ENCODE results near the gene SMARCA2.

SMARCA2 gene

DNA sequence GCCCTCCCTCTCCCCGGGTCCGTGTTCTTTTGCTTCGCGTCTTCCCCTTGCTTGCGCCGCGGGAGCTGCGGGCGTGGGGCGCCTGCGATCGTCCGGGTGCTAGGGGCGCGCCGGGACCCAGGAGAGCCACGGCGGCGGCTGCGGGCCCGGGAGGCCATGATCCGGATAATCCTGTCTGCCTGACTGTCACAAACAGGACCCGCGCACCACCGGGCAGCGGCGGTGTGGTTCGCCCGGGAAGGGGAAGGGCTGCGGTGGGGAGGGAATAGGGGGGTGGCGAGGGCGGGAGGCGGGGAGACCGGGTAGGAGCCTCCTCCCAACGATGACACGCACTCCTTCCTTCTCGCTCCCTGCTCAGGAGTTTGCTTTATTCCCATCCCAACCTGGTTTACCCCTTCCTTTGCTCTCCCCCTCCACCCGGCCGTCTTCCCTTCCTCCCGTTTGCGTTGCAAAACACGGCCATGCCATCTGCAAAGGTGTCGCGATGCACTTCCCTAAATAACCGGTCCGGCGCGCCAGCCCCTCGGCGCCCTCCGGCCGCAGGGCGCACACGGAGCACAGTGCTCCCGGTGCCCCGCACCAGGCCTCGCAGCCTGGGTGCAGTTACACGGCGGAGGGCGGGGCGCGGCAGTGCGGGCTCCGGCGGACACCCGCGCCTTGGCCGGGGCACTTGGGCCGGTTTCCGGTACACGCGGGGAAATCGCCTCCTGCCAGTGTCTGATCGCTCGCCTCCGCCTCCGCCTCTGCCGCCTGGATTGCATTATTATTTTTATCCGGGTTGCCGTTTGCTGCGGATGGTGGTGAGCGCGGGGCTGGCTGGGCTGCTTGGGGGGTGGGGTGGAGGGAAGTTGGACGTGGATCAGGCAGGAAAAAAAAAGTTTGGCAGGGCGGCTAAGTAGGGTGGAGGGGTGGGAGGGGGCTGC lies 1.5 kb downstream of the SMARCA2 start:
- DNase-seq: peak; percentile 78

- DNase-seq: peak; percentile 79
Observed at GRCh38 chr9:2017331-2018161, 2.4 kb downstream of the SMARCA2 start.

GRCh38 chr9:2018162-2018643 lies 3.1 kb downstream of the SMARCA2 start:
- DNase-seq: no peak

- DNase-seq: no peak
Observed at GRCh38 chr9:2018764-2019558, 3.8 kb downstream of the SMARCA2 start.

DNA sequence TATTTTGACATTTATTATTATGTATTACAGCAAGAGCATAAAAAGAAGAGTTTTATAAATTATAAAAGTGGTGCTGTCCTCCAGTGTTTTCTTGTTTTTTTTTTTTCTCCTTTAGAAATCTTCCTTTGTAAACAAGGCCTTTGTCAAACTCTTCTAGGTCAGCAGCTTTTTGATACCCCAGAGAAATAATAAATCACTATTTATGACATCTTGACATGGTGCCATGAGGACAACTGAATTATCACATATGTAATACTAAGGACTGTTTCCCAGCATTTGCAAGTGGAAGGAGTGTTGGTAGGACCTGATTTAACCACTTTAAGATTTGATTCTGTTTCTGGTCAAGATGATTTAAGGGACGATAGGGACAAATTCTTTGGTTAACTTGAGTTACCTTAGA lies 4.6 kb downstream of the SMARCA2 start:
- no peak for DNase-seq

DNA sequence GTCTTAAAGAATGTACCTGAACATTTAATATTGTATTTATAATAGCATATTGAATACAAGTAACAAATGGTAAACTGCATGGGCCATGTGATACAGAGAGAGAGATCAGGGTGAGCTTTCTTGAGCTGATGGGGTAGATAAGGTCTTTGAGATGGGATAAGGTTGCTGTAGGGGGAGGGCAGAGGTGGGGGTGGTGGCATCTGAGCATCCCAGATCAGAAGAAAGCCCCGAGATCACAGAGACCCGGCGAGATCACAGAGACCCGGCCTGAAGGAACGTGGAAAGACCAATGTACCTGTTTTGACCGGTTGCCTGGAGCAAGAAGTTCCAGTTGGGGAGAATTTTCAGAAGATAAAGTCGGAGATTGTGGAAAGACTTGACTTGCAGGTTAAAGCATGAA lies 6.6 kb downstream of the SMARCA2 start:
- DNase-seq: no peak

GRCh38 chr9:2022560-2022959 lies 7.4 kb downstream of the SMARCA2 start:
- DNase-seq: no peak

GRCh38 chr9:2023042-2023441 lies 7.9 kb downstream of the SMARCA2 start:
- DNase-seq: no peak

GRCh38 chr9:2023532-2023931 lies 8.4 kb downstream of the SMARCA2 start:
- DNase-seq: no peak

DNA sequence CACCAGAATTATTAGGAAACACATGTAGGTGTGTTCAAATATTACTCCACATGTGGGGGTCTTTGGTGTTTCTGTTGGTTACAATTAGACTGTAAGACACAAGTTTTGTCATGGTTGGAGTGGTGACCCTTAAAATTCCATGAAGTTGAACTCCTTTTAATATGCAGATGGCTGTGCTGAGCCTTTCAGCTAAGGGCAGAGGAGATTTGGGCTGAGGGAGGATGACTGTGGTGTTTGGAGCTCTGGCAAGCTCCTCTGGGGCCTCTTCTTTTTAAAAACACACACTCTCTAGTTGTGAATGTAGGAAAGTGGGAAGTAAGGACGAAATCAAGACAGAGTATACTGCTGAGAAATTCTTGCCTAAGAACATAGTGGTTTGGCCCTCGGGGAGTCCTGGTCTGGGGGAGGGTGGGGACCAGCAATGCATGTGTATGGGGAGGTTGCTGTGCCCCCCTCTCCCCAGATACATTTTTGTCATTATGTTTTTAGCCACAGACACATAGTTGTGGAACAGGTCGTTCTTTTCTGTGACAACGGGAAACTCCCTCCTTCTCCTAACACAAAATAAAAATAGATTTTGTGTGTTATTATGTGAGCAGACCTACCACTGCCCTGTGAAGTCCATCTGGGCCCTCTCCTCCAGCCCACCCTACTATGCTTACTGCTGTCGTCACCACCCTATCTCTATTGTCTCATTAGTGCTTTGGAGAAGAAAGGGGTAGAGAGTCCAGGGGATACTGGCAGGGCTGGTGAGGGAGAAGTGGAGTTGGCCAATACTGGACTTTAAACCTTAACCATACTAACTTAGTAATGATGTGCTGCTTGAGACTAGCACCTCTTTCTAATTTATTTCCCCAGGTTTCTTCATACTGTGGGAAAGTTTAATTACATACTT lies 10.0 kb downstream of the SMARCA2 start:
- no peak for DNase-seq

DNA sequence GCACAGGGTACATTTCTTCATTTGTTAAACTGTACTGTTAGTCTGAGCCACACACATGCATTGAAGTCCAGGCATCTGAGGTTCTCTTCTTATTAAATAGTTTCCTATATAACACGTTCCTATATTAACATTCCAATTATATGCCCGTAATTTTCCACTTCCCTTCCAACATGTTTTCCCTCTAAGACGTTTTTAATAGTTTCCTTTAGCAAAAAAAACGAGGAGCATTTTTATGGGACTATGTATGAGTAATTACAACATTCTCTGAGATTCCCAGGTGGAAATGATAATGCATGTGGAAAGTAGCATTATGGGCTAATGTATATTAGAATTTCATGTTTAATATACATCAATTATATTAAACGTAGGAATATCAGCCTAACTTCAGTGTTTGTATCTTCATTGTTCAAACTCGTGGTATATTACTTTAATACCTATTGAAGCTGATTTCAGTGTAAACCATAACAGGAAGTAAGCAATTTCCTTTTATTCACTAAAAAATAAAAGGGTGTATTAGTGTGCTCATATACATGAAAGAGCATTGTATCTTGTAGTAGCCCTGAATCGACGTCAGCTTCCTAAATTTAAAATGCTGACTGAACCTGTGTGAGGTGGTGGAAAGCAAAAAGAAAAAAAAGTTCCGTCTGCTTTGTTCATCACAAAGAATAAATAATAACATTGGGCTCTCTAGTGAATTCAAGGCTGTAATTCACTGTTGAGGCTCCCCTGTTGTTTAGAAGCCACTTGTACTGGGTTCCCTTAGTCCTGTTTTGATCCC lies 11.3 kb downstream of the SMARCA2 start:
- no peak for DNase-seq

DNA sequence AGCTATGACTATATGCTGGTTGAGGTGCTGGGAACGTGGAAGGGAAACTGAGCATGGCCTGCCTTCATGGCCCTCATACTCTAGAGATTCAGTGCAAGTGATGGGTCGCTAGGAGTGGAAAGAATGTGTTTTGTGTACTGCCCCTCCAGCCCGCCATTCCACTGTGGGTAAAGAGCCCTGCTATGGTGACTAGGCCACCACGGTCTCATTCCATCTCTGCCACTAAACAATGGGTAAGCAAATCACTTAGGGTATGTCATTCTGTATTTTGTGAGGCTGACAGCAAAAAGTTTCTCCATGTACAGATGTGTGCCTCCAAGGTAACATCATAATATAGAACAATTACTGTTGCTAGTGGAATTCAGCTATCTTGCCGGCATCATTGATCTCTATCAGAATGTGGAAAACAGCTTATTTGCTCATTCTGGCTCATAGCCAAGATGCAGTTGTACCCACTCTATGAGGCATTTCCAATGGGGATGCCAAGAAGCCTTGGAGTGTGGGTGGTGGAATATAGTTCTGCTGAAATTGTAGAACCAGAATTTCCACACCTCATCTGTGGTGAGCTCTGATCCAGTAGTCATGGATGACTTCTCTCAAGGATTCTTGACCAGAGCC lies 12.5 kb downstream of the SMARCA2 start:
- no peak for DNase-seq

- DNase-seq: no peak
Observed at GRCh38 chr9:2028888-2029287, 13.7 kb downstream of the SMARCA2 start.

DNA sequence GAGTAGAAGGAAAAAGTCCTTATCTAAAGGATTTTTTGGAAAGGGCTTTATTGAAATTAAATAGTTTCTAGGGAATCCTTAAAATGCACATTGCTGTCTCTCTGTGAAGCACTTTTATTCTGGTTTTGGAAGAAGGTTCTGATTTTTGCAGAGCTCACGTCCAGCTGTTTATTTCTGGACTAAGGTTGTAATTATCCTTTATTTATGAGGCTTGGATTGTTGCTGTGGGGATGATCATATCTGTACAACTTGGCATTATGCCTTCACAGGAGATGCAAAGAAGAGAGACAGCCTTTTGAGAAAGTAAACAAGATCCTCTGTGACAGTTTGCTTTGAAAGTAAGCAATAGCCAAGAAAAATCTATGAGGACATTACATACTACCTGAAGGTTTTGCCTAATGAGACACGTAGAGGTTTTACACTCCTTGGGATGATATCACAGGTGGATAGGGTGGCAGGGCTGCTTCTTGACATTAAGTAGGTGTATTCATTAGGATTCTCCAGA lies 14.6 kb downstream of the SMARCA2 start:
- DNase-seq: no peak

DNA sequence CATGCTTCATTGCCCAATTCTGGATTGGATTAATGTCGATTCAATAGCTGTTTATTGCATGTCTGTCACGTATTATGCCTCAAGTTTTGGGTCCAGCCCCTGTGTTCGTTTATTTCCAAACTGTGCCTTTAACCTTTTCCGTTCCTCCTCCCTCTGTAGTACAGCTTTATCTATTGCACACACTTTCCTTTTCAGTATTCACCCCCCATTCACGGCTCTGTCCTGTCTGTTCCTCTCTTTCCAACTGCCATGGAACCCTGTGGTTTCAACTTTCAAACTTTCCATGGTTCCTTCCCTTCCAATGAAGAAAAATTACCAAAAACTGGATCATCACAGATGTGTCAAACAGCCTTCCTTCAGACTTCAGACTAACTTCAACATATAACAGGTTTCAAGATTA lies 17.1 kb downstream of the SMARCA2 start:
- no peak for DNase-seq

- no peak for DNase-seq
Observed at GRCh38 chr9:2036844-2037243, 21.7 kb downstream of the SMARCA2 start.

GRCh38 chr9:2039294-2040180 lies 24.4 kb downstream of the SMARCA2 start:
- DNase-seq: no peak

- DNase-seq: no peak
Observed at GRCh38 chr9:2040828-2041227, 25.7 kb downstream of the SMARCA2 start.

DNA sequence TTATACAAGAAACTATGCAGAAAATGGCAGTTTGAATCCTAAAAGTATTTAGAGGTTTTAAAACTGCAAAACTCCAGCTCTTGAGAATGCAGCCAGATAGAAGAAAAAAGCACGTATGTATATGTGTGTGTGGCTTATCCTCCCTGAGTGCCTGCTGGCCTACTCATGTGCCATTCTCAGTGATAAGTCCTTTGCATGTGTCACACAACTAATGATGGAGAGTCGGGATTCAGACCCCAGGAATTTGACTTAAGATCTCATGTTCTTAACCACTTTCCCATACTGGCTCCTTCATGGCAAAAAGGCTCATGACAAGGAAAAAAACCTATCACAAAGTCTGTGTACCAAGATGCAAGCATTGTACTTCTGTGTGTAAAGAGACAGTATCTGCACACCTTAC lies 26.6 kb downstream of the SMARCA2 start:
- DNase-seq: no peak

Measured in EL (cell line).